Nephron (organoid): ENCODE measurements around the gene ASTN2.

Experiments
- H3K27ac Mint-ChIP-seq, 3 experiments: 2 replicates each; pipeline ENCODE4 v1.8.0; 2020; ENCODE audit warnings: mixed read lengths in 3 of 3, mild to moderate bottlenecking in 2 of 3, moderate library complexity in 1 of 3
- H3K27me3 Mint-ChIP-seq: 2 replicates; pipeline ENCODE4 v1.8.0; 2021; ENCODE audit warnings: low read depth, mild to moderate bottlenecking, moderate library complexity, mixed read lengths
- H3K36me3 Mint-ChIP-seq: 2 replicates; pipeline ENCODE4 v1.8.0; 2020; ENCODE audit warnings: low read depth, mixed read lengths
- H3K4me1 Mint-ChIP-seq: 2 replicates; pipeline ENCODE4 v1.8.0; 2020; ENCODE audit warnings: mixed read lengths
- H3K4me3 Mint-ChIP-seq, 3 experiments: 2 replicates each; pipeline ENCODE4 v1.8.0; 2020; ENCODE audit warnings: mild to moderate bottlenecking in 3 of 3, mixed read lengths in 3 of 3, moderate library complexity in 2 of 3
- H3K9me3 Mint-ChIP-seq: 2 replicates; pipeline ENCODE4 v1.8.0; 2020; ENCODE audit warnings: mixed read lengths
- CTCF ChIP-seq, 3 experiments: fragments of 200-600 bp; sonication (generic); IDR thresholded peaks; one replicate each; pipeline ENCODE4 v1.5.0; 2021; ENCODE audit warnings: antibody characterized with exemption in 3 of 3; ENCODE audit not compliant: unreplicated experiment in 3 of 3

ASTN2 gene

GRCh38 chr9:116495725-116496124, 919.1 kb downstream of the ASTN2 start:
- H3K27ac Mint-ChIP-seq: peak overlapping the region in 2 of 3 experiments; percentile 11 to 16
- TF ChIP-seq CTCF (IDR thresholded peaks at IDR 0.05; ENCODE audit: unreplicated experiment in 3 of 3): no peak
- no peaks in the 10 kb centered on the region for H3K9me3 Mint-ChIP-seq
- peaks cover 36% of the 10 kb centered on the region for H3K4me1 Mint-ChIP-seq
- no peaks in the 10 kb centered on the region for H3K36me3 Mint-ChIP-seq
- H3K27me3 Mint-ChIP-seq: peaks cover 6% of the 10 kb centered on the region
- no peak overlapping the region for H3K4me3 Mint-ChIP-seq

- peak overlapping the region in 1 of 3 experiments; percentile 25 for H3K27ac Mint-ChIP-seq
- peak; percentile 42 to 55 (median 50) for TF ChIP-seq CTCF (IDR thresholded peaks at IDR 0.05; ENCODE audit: unreplicated experiment in 3 of 3)
- H3K9me3 Mint-ChIP-seq: no peaks in the 10 kb centered on the region
- no peak overlapping the region for H3K4me3 Mint-ChIP-seq
- peaks cover 6% of the 10 kb centered on the region for H3K27me3 Mint-ChIP-seq
- H3K36me3 Mint-ChIP-seq: no peaks in the 10 kb centered on the region
- peaks cover 36% of the 10 kb centered on the region for H3K4me1 Mint-ChIP-seq
Observed at GRCh38 chr9:116494815-116495634, 919.8 kb downstream of the ASTN2 start.

- H3K9me3 Mint-ChIP-seq: no peaks in the 10 kb centered on the region
- no peak overlapping the region for H3K4me3 Mint-ChIP-seq
- no peak for TF ChIP-seq CTCF (IDR thresholded peaks at IDR 0.05; ENCODE audit: unreplicated experiment in 3 of 3)
- peaks cover 6% of the 10 kb centered on the region for H3K27me3 Mint-ChIP-seq
- H3K36me3 Mint-ChIP-seq: no peaks in the 10 kb centered on the region
- H3K27ac Mint-ChIP-seq: peak overlapping the region; percentile 7 to 94 (median 73)
- H3K4me1 Mint-ChIP-seq: peaks cover 36% of the 10 kb centered on the region
Observed at GRCh38 chr9:116493183-116493860, 921.5 kb downstream of the ASTN2 start.

GRCh38 chr9:116491659-116492058, 923.2 kb downstream of the ASTN2 start:
- Mint-ChIP-seq H3K9me3 (no peaks in the 10 kb centered on the region), H3K4me3 (no peak overlapping the region), H3K36me3 (no peaks in the 10 kb centered on the region), H3K27ac (peak overlapping the region; percentile 52 to 68 (median 58)), H3K27me3 (no peaks in the 10 kb centered on the region), H3K4me1 (peaks cover 27% of the 10 kb centered on the region)
- no peak for TF ChIP-seq CTCF (IDR thresholded peaks at IDR 0.05; ENCODE audit: unreplicated experiment in 3 of 3)

GRCh38 chr9:116491219-116491618, 923.6 kb downstream of the ASTN2 start:
- no peak overlapping the region for H3K4me3 Mint-ChIP-seq
- no peaks in the 10 kb centered on the region for H3K36me3 Mint-ChIP-seq
- peak overlapping the region; percentile 52 to 68 (median 58) for H3K27ac Mint-ChIP-seq
- H3K27me3 Mint-ChIP-seq: no peaks in the 10 kb centered on the region
- H3K4me1 Mint-ChIP-seq: peaks cover 27% of the 10 kb centered on the region
- no peaks in the 10 kb centered on the region for H3K9me3 Mint-ChIP-seq
- TF ChIP-seq CTCF (IDR thresholded peaks at IDR 0.05; ENCODE audit: unreplicated experiment in 3 of 3): peak in 2 of 3 experiments; percentile 17 to 19
